Trophoblast cell (in vitro differentiated cells and primary cell): Measurements from ENCODE around the gene PRRX1.

ENCODE experiments used
- DNase-seq, 2 donors: peaks; one replicate each; pipeline ENCODE4 v3.0.0-alpha.2; 2016
- H2AFZ ChIP-seq: 2 replicates; pipeline ENCODE4 v1.6.1; 2013; ENCODE audit warnings: low read length, moderate library complexity, mild to moderate bottlenecking; ENCODE audit not compliant: insufficient read depth, poor library complexity
- H2AK5ac ChIP-seq: 2 replicates; pipeline ENCODE4 v1.6.1; 2013; ENCODE audit warnings: mild to moderate bottlenecking, low read length
- H2BK120ac ChIP-seq: 2 replicates; pipeline ENCODE4 v1.6.1; 2013; ENCODE audit warnings: low read length, mild to moderate bottlenecking, moderate library complexity; ENCODE audit not compliant: insufficient read depth, poor library complexity
- H2BK12ac ChIP-seq: 2 replicates; pipeline ENCODE4 v1.6.1; 2013; ENCODE audit warnings: mild to moderate bottlenecking, low read length, moderate library complexity
- H2BK5ac ChIP-seq: 2 replicates; pipeline ENCODE4 v1.6.1; 2013; ENCODE audit warnings: low read length, low read depth, moderate library complexity, mild to moderate bottlenecking; ENCODE audit not compliant: poor library complexity
- H3K14ac ChIP-seq: 2 replicates; pipeline ENCODE4 v1.6.1; 2013; ENCODE audit warnings: mild to moderate bottlenecking, low read length
- H3K18ac ChIP-seq: 2 replicates; pipeline ENCODE4 v1.6.1; 2013; ENCODE audit warnings: mild to moderate bottlenecking, low read length
- H3K23ac ChIP-seq: 2 replicates; pipeline ENCODE4 v1.6.1; 2013; ENCODE audit warnings: low read length
- H3K27ac ChIP-seq: 2 replicates; pipeline ENCODE4 v1.5.1; 2013; ENCODE audit warnings: low read depth, mild to moderate bottlenecking, inconsistent platforms, low read length, moderate library complexity
- H3K27me3 ChIP-seq: 2 replicates; pipeline ENCODE4 v1.6.1; 2013; ENCODE audit warnings: inconsistent platforms, mild to moderate bottlenecking, low read length, moderate library complexity; ENCODE audit not compliant: insufficient read depth
- H3K36me3 ChIP-seq, 2 experiments: 1 replicate in 1 of 2; 2 replicates in 1 of 2; pipeline ENCODE4 v1.6.1; 2013; ENCODE audit warnings: low read length in 2 of 2, mild to moderate bottlenecking in 2 of 2, moderate library complexity in 1 of 2; ENCODE audit not compliant: insufficient read depth in 2 of 2, control insufficient read depth in 1 of 2
- H3K4ac ChIP-seq: 2 replicates; pipeline ENCODE4 v1.6.1; 2013; ENCODE audit warnings: low read depth, mild to moderate bottlenecking, low read length, moderate library complexity
- H3K4me1 ChIP-seq, 2 experiments: 1 replicate in 1 of 2; 2 replicates in 1 of 2; pipeline ENCODE4 v1.6.1; 2013; ENCODE audit warnings: low read length in 2 of 2, mild to moderate bottlenecking in 2 of 2, moderate library complexity in 1 of 2; ENCODE audit not compliant: insufficient read depth in 2 of 2, control insufficient read depth in 1 of 2
- H3K4me2 ChIP-seq: 2 replicates; pipeline ENCODE4 v1.6.1; 2013; ENCODE audit warnings: inconsistent platforms, mild to moderate bottlenecking, low read length, moderate library complexity
- H3K4me3 ChIP-seq: 2 replicates; pipeline ENCODE4 v1.5.1; 2013; ENCODE audit warnings: mild to moderate bottlenecking, low read depth, low read length, inconsistent platforms
- H3K79me1 ChIP-seq: one replicate; pipeline ENCODE4 v1.6.1; 2013; ENCODE audit warnings: low read length
- H3K79me2 ChIP-seq: 2 replicates; pipeline ENCODE4 v1.6.1; 2013; ENCODE audit warnings: low read length, mild to moderate bottlenecking; ENCODE audit not compliant: control insufficient read depth, insufficient read depth, poor library complexity
- H3K9ac ChIP-seq: 2 replicates; pipeline ENCODE4 v1.6.1; 2013; ENCODE audit warnings: mild to moderate bottlenecking, low read length
- H3K9me3 ChIP-seq: 2 replicates; pipeline ENCODE4 v1.6.1; 2013; ENCODE audit warnings: low read depth, mild to moderate bottlenecking, control low read depth, inconsistent platforms, low read length; ENCODE audit not compliant: insufficient read depth
- H4K12ac ChIP-seq: 2 replicates; pipeline ENCODE4 v1.6.1; 2013; ENCODE audit warnings: low read depth, mild to moderate bottlenecking, low read length, moderate library complexity
- H4K8ac ChIP-seq: 2 replicates; pipeline ENCODE4 v1.6.1; 2013; ENCODE audit warnings: low read depth, mild to moderate bottlenecking, low read length, moderate library complexity
- H4K91ac ChIP-seq: one replicate; pipeline ENCODE4 v1.6.1; 2013; ENCODE audit warnings: low read depth, mild to moderate bottlenecking, low read length, moderate library complexity
- WGBS: extraction: QIAGEN DNeasy Blood & Tissue Kit; methylation state at CpG from one replicate; pipeline ENCODE4 v1.1.7; 2013; ENCODE audit warnings: missing lambda C conversion rate; ENCODE audit not compliant: insufficient read length, insufficient coverage; ENCODE audit errors: extremely low coverage; 5-methylcytosine and 5-hydroxymethylcytosine counted together

Gene PRRX1

DNA sequence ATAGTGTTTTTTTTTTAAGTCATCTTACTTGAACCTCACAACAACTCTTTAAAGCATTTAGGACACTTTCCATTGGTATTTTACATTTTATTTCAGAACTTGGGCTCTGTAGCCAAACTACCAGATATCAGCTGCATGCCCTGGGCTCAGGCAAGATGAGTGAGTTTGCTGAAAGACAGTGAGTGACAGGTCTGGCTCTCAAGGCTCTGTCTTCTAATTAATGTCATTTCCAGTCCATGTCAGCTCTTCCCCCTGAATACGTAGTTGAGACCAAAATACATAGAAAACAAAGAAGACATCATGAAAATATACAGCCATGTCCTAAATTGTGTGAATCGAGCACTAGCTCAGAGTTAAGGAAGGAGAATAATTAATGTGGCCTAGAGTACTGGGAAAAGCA, 39.7 kb downstream of the PRRX1 start:
- no peak overlapping the region for H2BK5ac ChIP-seq
- H3K79me2 ChIP-seq, result no peaks in the 10 kb centered on the region
- H3K4me1 ChIP-seq, result peaks cover 0 to 2% of the 10 kb centered on the region in 2 experiments
- no peak overlapping the region for H3K27ac ChIP-seq
- no CpG with 5 or more reads among the region's 2 CpGs for WGBS
- no peak overlapping the region for H2AFZ ChIP-seq
- no peak overlapping the region for H3K4me3 ChIP-seq
- no peaks in the 10 kb centered on the region for H3K79me1 ChIP-seq
- no peaks in the 10 kb centered on the region for H3K36me3 ChIP-seq
- no peak overlapping the region for H3K14ac ChIP-seq
- DNase-seq, result no peak
- H3K27me3 ChIP-seq, result no peaks in the 10 kb centered on the region
- no peak overlapping the region for H4K12ac ChIP-seq
- H3K9me3 ChIP-seq, result no peaks in the 10 kb centered on the region
- no peak overlapping the region for H2BK120ac ChIP-seq
- no peak overlapping the region for H3K9ac ChIP-seq
- H3K4ac ChIP-seq, result no peak overlapping the region
- H3K23ac ChIP-seq, result no peak overlapping the region
- no peak overlapping the region for H4K8ac ChIP-seq
- no peak overlapping the region for H3K4me2 ChIP-seq
- H2BK12ac ChIP-seq, result no peak overlapping the region
- no peak overlapping the region for H3K18ac ChIP-seq
- H2AK5ac ChIP-seq, result no peak overlapping the region
- H4K91ac ChIP-seq, result no peak overlapping the region

DNA sequence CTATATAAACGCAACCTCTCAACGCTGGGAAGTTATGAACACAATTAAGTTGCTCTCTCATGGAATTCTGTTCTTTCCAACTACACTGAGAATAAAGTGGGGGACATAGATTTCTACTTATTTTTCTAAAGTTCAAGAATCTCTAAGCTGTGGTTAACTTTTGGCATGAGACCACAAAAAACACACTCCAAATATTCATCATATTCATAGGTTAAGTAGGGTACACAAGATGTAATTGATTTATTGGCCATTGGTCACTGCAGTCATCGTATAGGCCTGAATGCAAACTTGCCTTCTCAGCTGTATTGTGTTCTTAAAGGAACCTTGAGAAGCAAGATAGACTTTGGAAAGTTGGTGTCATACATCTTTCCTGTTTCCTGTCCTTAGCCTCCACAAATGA, 40.3 kb downstream of the PRRX1 start:
- no peaks in the 10 kb centered on the region for H3K9me3 ChIP-seq
- H2AFZ ChIP-seq, result no peak overlapping the region
- H4K91ac ChIP-seq, result no peak overlapping the region
- H3K14ac ChIP-seq, result no peak overlapping the region
- H3K27ac ChIP-seq, result no peak overlapping the region
- no peak overlapping the region for H3K18ac ChIP-seq
- H2BK5ac ChIP-seq, result no peak overlapping the region
- no peak overlapping the region for H3K23ac ChIP-seq
- H3K4me1 ChIP-seq, result no peaks in the 10 kb centered on the region
- no peak overlapping the region for H3K4me3 ChIP-seq
- H3K4ac ChIP-seq, result no peak overlapping the region
- no peak overlapping the region for H4K8ac ChIP-seq
- DNase-seq, result no peak
- H3K79me2 ChIP-seq, result no peaks in the 10 kb centered on the region
- no peak overlapping the region for H3K4me2 ChIP-seq
- H3K27me3 ChIP-seq, result no peaks in the 10 kb centered on the region
- no peak overlapping the region for H3K9ac ChIP-seq
- no peak overlapping the region for H2BK120ac ChIP-seq
- no CpG with 5 or more reads among the region's 3 CpGs for WGBS
- no peak overlapping the region for H2BK12ac ChIP-seq
- H4K12ac ChIP-seq, result no peak overlapping the region
- no peaks in the 10 kb centered on the region for H3K79me1 ChIP-seq
- H2AK5ac ChIP-seq, result no peak overlapping the region
- no peaks in the 10 kb centered on the region for H3K36me3 ChIP-seq

DNA sequence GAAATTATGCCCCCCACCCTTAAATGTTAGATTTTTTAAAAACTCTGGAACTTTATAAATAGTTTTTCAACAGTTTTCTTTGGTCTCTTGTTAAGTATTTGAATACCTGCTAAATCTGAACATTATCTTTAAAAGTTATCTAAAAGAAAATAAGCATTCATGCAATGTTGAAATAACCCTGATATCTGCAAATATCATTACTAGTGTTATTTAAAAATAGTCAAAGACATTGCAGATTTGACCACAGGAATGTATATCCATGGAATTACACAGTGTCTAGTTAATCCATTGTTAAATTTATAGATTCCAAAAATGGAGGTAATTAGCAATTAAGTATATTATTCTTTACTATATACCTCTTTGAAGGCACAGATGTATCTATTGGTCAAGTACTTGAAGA, 42.0 kb downstream of the PRRX1 start:
- no peaks in the 10 kb centered on the region for H3K27me3 ChIP-seq
- H3K79me1 ChIP-seq, result no peaks in the 10 kb centered on the region
- no peak overlapping the region for H3K9ac ChIP-seq
- H4K12ac ChIP-seq, result no peak overlapping the region
- no peak overlapping the region for H2BK5ac ChIP-seq
- DNase-seq, result no peak
- H3K4me3 ChIP-seq, result no peak overlapping the region
- H3K14ac ChIP-seq, result no peak overlapping the region
- no peak overlapping the region for H3K18ac ChIP-seq
- H3K27ac ChIP-seq, result no peak overlapping the region
- no peak overlapping the region for H4K8ac ChIP-seq
- H2BK120ac ChIP-seq, result no peak overlapping the region
- H3K4me1 ChIP-seq, result no peaks in the 10 kb centered on the region
- no peak overlapping the region for H3K4me2 ChIP-seq
- no peak overlapping the region for H4K91ac ChIP-seq
- no peaks in the 10 kb centered on the region for H3K9me3 ChIP-seq
- no peaks in the 10 kb centered on the region for H3K36me3 ChIP-seq
- no peak overlapping the region for H2AK5ac ChIP-seq
- no peaks in the 10 kb centered on the region for H3K79me2 ChIP-seq
- no peak overlapping the region for H2AFZ ChIP-seq
- no peak overlapping the region for H2BK12ac ChIP-seq
- no peak overlapping the region for H3K23ac ChIP-seq
- H3K4ac ChIP-seq, result no peak overlapping the region

DNA sequence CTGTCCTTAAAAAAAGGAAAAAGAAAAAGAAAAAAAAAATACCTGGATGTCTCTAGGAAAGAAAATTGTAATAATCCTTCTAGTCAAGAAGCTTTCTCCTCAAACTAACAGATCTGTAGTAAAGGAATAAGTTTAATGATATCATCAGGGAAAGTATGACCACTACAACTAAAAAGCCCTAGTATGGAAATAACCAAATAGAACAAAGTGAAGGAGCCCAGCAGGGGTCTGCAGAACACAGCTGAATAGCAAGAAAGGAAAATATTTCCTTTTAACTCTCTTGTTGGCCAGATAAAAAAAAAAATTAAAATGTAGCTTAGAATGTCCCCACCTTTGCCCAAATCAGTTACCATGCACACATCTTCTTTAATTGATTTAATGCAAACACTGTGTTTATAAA, 43.2 kb downstream of the PRRX1 start:
- H3K23ac ChIP-seq, result no peak overlapping the region
- no peak overlapping the region for H3K27ac ChIP-seq
- no peak overlapping the region for H2BK120ac ChIP-seq
- no peak overlapping the region for H3K18ac ChIP-seq
- no peak overlapping the region for H2AFZ ChIP-seq
- no peaks in the 10 kb centered on the region for H3K4me1 ChIP-seq
- no peak overlapping the region for H3K14ac ChIP-seq
- H3K36me3 ChIP-seq, result no peaks in the 10 kb centered on the region
- H2AK5ac ChIP-seq, result no peak overlapping the region
- no peak overlapping the region for H4K12ac ChIP-seq
- H3K27me3 ChIP-seq, result no peaks in the 10 kb centered on the region
- H3K79me2 ChIP-seq, result no peaks in the 10 kb centered on the region
- H3K9me3 ChIP-seq, result no peaks in the 10 kb centered on the region
- no peak overlapping the region for H3K4me2 ChIP-seq
- no peak for DNase-seq
- no peaks in the 10 kb centered on the region for H3K79me1 ChIP-seq
- no peak overlapping the region for H4K8ac ChIP-seq
- H3K4ac ChIP-seq, result no peak overlapping the region
- H2BK5ac ChIP-seq, result no peak overlapping the region
- H4K91ac ChIP-seq, result no peak overlapping the region
- no peak overlapping the region for H3K4me3 ChIP-seq
- no peak overlapping the region for H2BK12ac ChIP-seq
- H3K9ac ChIP-seq, result no peak overlapping the region
